ENCODE measurements around the gene LRRC46. TPM values are rescaled to one million over a fixed set of nuclear protein-coding genes. Genes with fewer than 3 reads are reported as not detected.
A peak's percentile ranks its signal among the peaks of the same experiment; 100 is the strongest.

The LRRC46 gene
- total and polyA plus RNA-seq, 9 of the 15 experiments (the other 6 are each of a cell fraction or from before 2014, with no cell fraction given): 0.39 to 1.4 (median 0.53) TPM; not detected in 1

DNA sequence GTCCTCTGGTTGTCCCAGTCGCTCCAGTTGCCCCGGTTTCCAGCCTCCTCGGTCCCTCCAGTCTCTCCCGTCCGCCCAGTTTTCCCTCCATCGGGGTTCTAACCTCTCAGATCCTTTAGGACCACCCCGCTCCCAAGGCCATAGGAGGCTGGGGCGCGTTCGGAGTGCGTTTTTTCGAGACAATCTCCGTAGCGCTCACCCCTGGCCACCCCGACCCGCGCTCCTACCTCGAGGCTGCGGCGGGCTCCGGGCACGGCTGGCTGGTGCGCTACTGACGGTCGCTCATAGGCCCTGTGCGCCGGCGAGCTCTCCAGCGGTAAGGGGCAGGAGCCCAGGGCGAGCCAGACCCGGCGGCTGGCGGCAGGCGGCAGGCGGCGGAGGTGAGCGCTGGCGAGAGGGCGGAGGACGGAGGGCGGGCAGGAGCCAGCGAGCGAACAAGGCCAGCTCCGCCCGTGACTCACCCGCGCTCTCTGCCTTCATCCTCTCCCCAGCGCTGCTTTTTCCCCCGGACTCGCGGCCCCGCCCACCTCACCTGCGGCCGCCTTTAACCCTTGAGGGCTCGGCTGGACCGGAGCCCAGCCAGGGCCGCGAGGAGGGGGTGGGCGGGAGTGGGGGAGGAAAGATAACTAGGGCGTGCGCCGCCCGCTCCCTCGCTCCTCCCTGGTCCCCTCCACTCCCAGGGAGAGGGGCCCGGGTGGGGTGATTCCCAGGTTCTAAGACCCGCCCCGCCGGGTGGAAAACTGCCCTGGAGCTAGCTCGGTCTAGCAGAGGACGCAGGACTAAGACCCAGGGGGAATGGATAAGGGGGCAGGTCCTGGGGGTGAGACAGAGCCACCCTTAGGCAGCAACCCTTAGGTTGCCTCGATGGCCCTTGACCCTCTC is 19.5 kb downstream of the LRRC46 start, which contains the start of gene SP6 (continued):
- no peak for TF ChIP-seq TAF7 (tag; IDR thresholded peaks at IDR 0.05)
- TF ChIP-seq, protein P1, sequence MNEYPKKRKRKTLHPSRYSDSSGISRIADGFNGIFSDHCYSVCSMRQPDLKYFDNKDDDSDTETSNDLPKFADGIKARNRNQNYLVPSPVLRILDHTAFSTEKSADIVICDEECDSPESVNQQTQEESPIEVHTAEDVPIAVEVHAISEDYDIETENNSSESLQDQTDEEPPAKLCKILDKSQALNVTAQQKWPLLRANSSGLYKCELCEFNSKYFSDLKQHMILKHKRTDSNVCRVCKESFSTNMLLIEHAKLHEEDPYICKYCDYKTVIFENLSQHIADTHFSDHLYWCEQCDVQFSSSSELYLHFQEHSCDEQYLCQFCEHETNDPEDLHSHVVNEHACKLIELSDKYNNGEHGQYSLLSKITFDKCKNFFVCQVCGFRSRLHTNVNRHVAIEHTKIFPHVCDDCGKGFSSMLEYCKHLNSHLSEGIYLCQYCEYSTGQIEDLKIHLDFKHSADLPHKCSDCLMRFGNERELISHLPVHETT (CRISPR knock-in tag; conservative IDR thresholded peaks at IDR 0.05 in 1 of 2, IDR thresholded peaks at IDR 0.05 in 1 of 2): peak in 1 of 2 experiments; percentile 53; a peak in 2 of 4 replicates
- no peak for TF ChIP-seq POLR3G (IDR thresholded peaks at IDR 0.05; ENCODE audit: extremely low read depth, insufficient read length, insufficient replicate concordance)
- no peak for TF ChIP-seq THRAP3 (IDR thresholded peaks at IDR 0.05; ENCODE audit: borderline replicate concordance)
- no peak for TF ChIP-seq HDGF (IDR thresholded peaks at IDR 0.05)
- TF ChIP-seq RBM34 (IDR thresholded peaks at IDR 0.05; ENCODE audit: borderline replicate concordance, insufficient read depth, low read length): no peak
- no peak for TF ChIP-seq ZNF717 (CRISPR knock-in tag; IDR thresholded peaks at IDR 0.05)
- TF ChIP-seq, protein P2, sequence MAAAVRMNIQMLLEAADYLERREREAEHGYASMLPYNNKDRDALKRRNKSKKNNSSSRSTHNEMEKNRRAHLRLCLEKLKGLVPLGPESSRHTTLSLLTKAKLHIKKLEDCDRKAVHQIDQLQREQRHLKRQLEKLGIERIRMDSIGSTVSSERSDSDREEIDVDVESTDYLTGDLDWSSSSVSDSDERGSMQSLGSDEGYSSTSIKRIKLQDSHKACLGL (CRISPR knock-in tag; IDR thresholded peaks at IDR 0.05; ENCODE audit: borderline replicate concordance, poor library complexity, severe bottlenecking): no peak
- TF ChIP-seq, protein P3, sequence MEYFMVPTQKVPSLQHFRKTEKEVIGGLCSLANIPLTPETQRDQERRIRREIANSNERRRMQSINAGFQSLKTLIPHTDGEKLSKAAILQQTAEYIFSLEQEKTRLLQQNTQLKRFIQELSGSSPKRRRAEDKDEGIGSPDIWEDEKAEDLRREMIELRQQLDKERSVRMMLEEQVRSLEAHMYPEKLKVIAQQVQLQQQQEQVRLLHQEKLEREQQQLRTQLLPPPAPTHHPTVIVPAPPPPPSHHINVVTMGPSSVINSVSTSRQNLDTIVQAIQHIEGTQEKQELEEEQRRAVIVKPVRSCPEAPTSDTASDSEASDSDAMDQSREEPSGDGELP (CRISPR knock-in tag; IDR thresholded peaks at IDR 0.05; ENCODE audit: borderline replicate concordance): peak; percentile 82
- TF ChIP-seq SRSF7 (optimal IDR thresholded peaks at IDR 0.05; ENCODE audit: low read depth, low read length): no peak
- TF ChIP-seq, protein P4, sequence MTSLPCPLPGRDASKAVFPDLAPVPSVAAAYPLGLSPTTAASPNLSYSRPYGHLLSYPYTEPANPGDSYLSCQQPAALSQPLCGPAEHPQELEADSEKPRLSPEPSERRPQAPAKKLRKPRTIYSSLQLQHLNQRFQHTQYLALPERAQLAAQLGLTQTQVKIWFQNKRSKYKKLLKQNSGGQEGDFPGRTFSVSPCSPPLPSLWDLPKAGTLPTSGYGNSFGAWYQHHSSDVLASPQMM (CRISPR knock-in tag; IDR thresholded peaks at IDR 0.05): no peak
- no peak for TF ChIP-seq SNRNP70 (optimal IDR thresholded peaks at IDR 0.05; ENCODE audit: low read depth, low read length)
- no peak for TF ChIP-seq ARID2 (IDR thresholded peaks at IDR 0.05)
- TF ChIP-seq XRCC3 (IDR thresholded peaks at IDR 0.05): no peak
- peak; percentile 37 to 44; a peak in 3 of 4 replicates for TF ChIP-seq RAD21 (CRISPR knock-in tag; conservative IDR thresholded peaks at IDR 0.05 in 1 of 2, IDR thresholded peaks at IDR 0.05 in 1 of 2)
- TF ChIP-seq ZNF785 (CRISPR knock-in tag; IDR thresholded peaks at IDR 0.05): no peak
- no peak for TF ChIP-seq FOXJ2 (tag; IDR thresholded peaks at IDR 0.05)
- peak; percentile 47; the same call in 1 of the 2 replicates for TF ChIP-seq KLF13 (tag; IDR thresholded peaks at IDR 0.05; ENCODE audit: borderline replicate concordance, low read depth)
- TF ChIP-seq, protein P5, sequence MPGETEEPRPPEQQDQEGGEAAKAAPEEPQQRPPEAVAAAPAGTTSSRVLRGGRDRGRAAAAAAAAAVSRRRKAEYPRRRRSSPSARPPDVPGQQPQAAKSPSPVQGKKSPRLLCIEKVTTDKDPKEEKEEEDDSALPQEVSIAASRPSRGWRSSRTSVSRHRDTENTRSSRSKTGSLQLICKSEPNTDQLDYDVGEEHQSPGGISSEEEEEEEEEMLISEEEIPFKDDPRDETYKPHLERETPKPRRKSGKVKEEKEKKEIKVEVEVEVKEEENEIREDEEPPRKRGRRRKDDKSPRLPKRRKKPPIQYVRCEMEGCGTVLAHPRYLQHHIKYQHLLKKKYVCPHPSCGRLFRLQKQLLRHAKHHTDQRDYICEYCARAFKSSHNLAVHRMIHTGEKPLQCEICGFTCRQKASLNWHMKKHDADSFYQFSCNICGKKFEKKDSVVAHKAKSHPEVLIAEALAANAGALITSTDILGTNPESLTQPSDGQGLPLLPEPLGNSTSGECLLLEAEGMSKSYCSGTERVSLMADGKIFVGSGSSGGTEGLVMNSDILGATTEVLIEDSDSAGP (CRISPR knock-in tag; IDR thresholded peaks at IDR 0.05): no peak
- 0 out of 4 replicates have a peak, but pooled peaks have one; percentile 41 to 47 for TF ChIP-seq SIN3A (IDR thresholded peaks at IDR 0.05; ENCODE audit: borderline replicate concordance in 2 of 2, control insufficient read depth in 1 of 2, low read depth in 2 of 2, low read length in 2 of 2)
- no peak for TF ChIP-seq RBM14 (IDR thresholded peaks at IDR 0.05; ENCODE audit: borderline replicate concordance, insufficient read depth, low read depth, low read length)
